Measurements from ENCODE around the gene CDKN2B. TPM values are rescaled to one million over a fixed set of nuclear protein-coding genes. Genes with fewer than 3 reads are reported as not detected.

The CDKN2B gene
- total RNA-seq, 2 experiments from 2014 or later = 2.0 to 3.7 TPM

DNA sequence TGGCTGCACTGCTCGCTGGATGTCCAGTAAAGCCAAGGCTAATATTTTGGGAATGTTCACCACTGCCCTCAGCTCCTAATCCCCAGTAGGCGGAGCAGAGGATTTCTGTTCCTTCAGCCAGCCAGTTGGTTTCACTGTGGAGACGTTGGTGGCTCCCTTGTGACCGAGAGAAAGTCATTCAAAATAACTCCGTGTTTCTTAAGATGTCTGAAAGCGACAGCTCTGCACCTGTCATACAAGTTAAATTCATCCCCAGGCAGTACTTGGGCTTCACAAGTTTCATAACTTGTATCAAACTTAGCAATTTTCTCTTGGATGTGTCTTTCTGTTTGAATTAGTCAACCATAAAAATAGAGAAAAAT, 382 bp upstream of the CDKN2B start:
- intact Hi-C loops (cut with micrococcal nuclease; ENCODE audit: unreplicated experiment) = no loop called here
- no peak for DNase-seq (ENCODE audit: low spot score)
- ChIA-PET CTCF (ENCODE audit: unreplicated experiment) (no interaction called here), POLR2A (interaction anchor here (0.8 to 3.7 kb wide), 6 partner anchors 16 to 1081 kb away, joined by 3 to 34 read pairs (median 7); partner anchors contain the start of genes CDKN2A and CDKN2B-AS1)
- peaks cover 26% of the 10 kb centered on the region for H3K36me3 ChIP-seq (ENCODE audit: insufficient read depth, low read length)
- TF ChIP-seq EZH2phosphoT487 (IDR thresholded peaks at IDR 0.05; ENCODE audit: borderline replicate concordance, low read depth, low read length) = no peak
- no peak for TF ChIP-seq CTCF (conservative IDR thresholded peaks at IDR 0.05; ENCODE audit: low read length)
- no peaks in the 10 kb centered on the region for H3K9me3 ChIP-seq (ENCODE audit: low read length)
- peak overlapping the region; percentile 74; the same call in 1 of the 2 replicates for H2AFZ ChIP-seq (ENCODE audit: low read length)
- H3K4me2 ChIP-seq (ENCODE audit: low read length) = peak overlapping the region; percentile 94
- H3K9me2 ChIP-seq (ENCODE audit: insufficient read depth, low read length) = no peaks in the 10 kb centered on the region
- H3K4me3 ChIP-seq (ENCODE audit: low read depth, low read length, poor library complexity, severe bottlenecking) = peak overlapping the region; percentile 73
- BruUV-seq (replicated peaks) = no TSS peak
- H4K20me1 ChIP-seq (ENCODE audit: insufficient read depth, low read length) = 0 out of 2 replicates have a peak, but pooled peaks cover 7% of the 10 kb centered on the region
- no peak overlapping the region for H3K27ac ChIP-seq (ENCODE audit: low read depth, low read length, poor library complexity, severe bottlenecking)
- H3K4me1 ChIP-seq (ENCODE audit: insufficient read depth, low read length, poor library complexity, severe bottlenecking) = peaks cover 36% of the 10 kb centered on the region
- H3K79me2 ChIP-seq (ENCODE audit: insufficient read depth, low read depth, low read length) = peaks cover 40% of the 10 kb centered on the region; the same call in 1 of the 2 replicates

GRCh38 chr9:22008384-22008716, 755 bp downstream of the CDKN2B start:
- intact Hi-C loops (cut with micrococcal nuclease; ENCODE audit: unreplicated experiment) = loop anchor here (1.0 kb wide), 2 partner anchors 12 to 195 kb away; no protein-coding TSS in a partner anchor
- Histone ChIP-seq H3K9me3 (ENCODE audit: low read length) (no peaks in the 10 kb centered on the region), H3K4me1 (ENCODE audit: insufficient read depth, low read length, poor library complexity, severe bottlenecking) (peaks cover 46% of the 10 kb centered on the region), H3K4me3 (ENCODE audit: low read depth, low read length, poor library complexity, severe bottlenecking) (peak overlapping the region; percentile 73), H3K27ac (ENCODE audit: low read depth, low read length, poor library complexity, severe bottlenecking) (no peak overlapping the region), H3K9me2 (ENCODE audit: insufficient read depth, low read length) (no peaks in the 10 kb centered on the region), H4K20me1 (ENCODE audit: insufficient read depth, low read length) (0 out of 2 replicates have a peak, but pooled peaks cover 17% of the 10 kb centered on the region), H3K79me2 (ENCODE audit: insufficient read depth, low read depth, low read length) (peaks cover 47% of the 10 kb centered on the region; the same call in 1 of the 2 replicates), H3K4me2 (ENCODE audit: low read length) (peak overlapping the region; percentile 94), H2AFZ (ENCODE audit: low read length) (peak overlapping the region; percentile 50; the same call in 1 of the 2 replicates), H3K36me3 (ENCODE audit: insufficient read depth, low read length) (peaks cover 21% of the 10 kb centered on the region)
- no peak for DNase-seq (ENCODE audit: low spot score)
- BruUV-seq (replicated peaks) = no TSS peak
- CTCF ChIA-PET (ENCODE audit: unreplicated experiment) = interaction anchor here (0.7 to 0.9 kb wide), 3 partner anchors 12 to 29 kb away, joined by 3 to 4 read pairs (median 4); partner anchors contain the start of genes CDKN2A and CDKN2B-AS1
- POLR2A ChIA-PET = interaction anchor here (0.6 to 3.7 kb wide), 22 partner anchors 9 to 1080 kb away, joined by 3 to 34 read pairs (median 4); partner anchors contain the start of genes CDKN2A and CDKN2B-AS1
- no peak for TF ChIP-seq CTCF (conservative IDR thresholded peaks at IDR 0.05; ENCODE audit: low read length)
- no peak for TF ChIP-seq EZH2phosphoT487 (IDR thresholded peaks at IDR 0.05; ENCODE audit: borderline replicate concordance, low read depth, low read length)
